NT2/D1 (cell line): Measurements from ENCODE around the gene CLSTN2.

ENCODE experiments used
- DNase-seq: peaks from one replicate; pipeline ENCODE4 v3.0.0-alpha.2; 2011; ENCODE audit warnings: low read depth, low spot score
- H3K27me3 ChIP-seq: 2 replicates; pipeline ENCODE4 v1.6.0; 2011; ENCODE audit warnings: mild to moderate bottlenecking; ENCODE audit not compliant: insufficient read length, insufficient read depth
- H3K36me3 ChIP-seq: 2 replicates; pipeline ENCODE4 v1.6.1; 2011; ENCODE audit warnings: mild to moderate bottlenecking, low read length, mixed read lengths; ENCODE audit not compliant: insufficient read depth, insufficient read length
- H3K4me1 ChIP-seq: 2 replicates; pipeline ENCODE4 v1.5.1; 2011; ENCODE audit not compliant: insufficient read depth, insufficient read length
- H3K4me3 ChIP-seq: 2 replicates; pipeline ENCODE4 v1.5.1; 2011; ENCODE audit warnings: low read depth; ENCODE audit not compliant: insufficient read length
- H3K9ac ChIP-seq: 2 replicates; pipeline ENCODE4 v1.6.0; 2011; ENCODE audit warnings: low read depth; ENCODE audit not compliant: insufficient read length
- H3K9me3 ChIP-seq: 2 replicates; pipeline ENCODE4 v1.5.1; 2011; ENCODE audit warnings: mild to moderate bottlenecking, low read length; ENCODE audit not compliant: insufficient read depth
- SUZ12 ChIP-seq: IDR thresholded peaks from 2 replicates; pipeline ENCODE4 v1.6.1; 2011; ENCODE audit not compliant: insufficient read length, insufficient read depth; ENCODE audit errors: extremely low read depth
- YY1 ChIP-seq: IDR thresholded peaks from 2 replicates; pipeline ENCODE4 v1.6.1; 2011; ENCODE audit not compliant: insufficient read length, insufficient read depth
- ZNF274 ChIP-seq: IDR thresholded peaks from 2 replicates; pipeline ENCODE4 v1.6.1; 2011; ENCODE audit warnings: mild to moderate bottlenecking, low read depth, low read length

Gene CLSTN2

DNA sequence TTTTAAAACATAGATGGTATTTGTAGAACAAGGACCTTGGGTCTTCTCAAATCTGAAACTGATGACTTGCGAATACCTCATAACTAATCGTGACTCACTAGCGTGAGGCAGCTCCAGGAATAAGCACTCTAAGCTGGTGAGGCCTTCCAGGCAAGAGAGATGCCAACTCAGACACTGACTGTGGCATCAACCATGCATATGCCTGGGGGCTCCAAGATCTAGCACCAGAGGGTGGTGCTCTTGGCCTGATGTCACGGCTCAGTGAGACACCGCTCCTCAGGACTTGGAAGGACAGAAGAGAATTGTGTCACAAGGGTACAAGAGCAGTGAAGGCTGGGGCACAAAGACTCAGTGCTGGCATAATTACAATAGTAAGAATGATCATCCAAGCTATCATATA lies 617.9 kb downstream of the CLSTN2 start:
- Histone ChIP-seq H3K36me3 (no peaks in the 10 kb centered on the region), H3K9ac (no peak overlapping the region), H3K4me3 (no peak overlapping the region), H3K27me3 (no peaks in the 10 kb centered on the region), H3K4me1 (no peaks in the 10 kb centered on the region), H3K9me3 (no peaks in the 10 kb centered on the region)
- DNase-seq = no peak
- TF ChIP-seq SUZ12 (no peak), YY1 (no peak), ZNF274 (no peak)

DNA sequence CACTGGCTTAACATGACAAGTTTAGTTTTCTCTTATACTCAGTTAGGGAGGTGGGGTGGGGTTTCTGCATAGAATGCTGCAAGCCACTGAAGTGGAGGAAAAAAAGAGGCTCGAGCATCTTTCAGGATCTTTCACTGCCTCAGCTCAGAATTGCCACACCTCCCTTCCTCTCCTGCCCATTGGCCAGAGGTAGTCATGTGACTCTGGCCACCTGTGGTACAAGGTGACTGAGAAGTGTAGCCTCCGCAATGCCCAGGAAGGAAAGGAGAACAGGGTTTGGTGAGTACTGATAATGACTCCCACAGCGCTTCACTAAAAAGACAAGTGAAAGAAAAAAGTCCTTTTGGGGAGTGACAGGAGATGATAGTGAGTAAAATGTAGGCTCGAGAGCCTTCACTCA lies 618.6 kb downstream of the CLSTN2 start:
- no peak for DNase-seq
- no peaks in the 10 kb centered on the region for H3K4me1 ChIP-seq
- TF ChIP-seq SUZ12 = no peak
- TF ChIP-seq ZNF274 = no peak
- no peak for TF ChIP-seq YY1
- H3K4me3 ChIP-seq = no peak overlapping the region
- H3K9me3 ChIP-seq = no peaks in the 10 kb centered on the region
- H3K27me3 ChIP-seq = no peaks in the 10 kb centered on the region
- no peak overlapping the region for H3K9ac ChIP-seq
- H3K36me3 ChIP-seq = no peaks in the 10 kb centered on the region

DNA sequence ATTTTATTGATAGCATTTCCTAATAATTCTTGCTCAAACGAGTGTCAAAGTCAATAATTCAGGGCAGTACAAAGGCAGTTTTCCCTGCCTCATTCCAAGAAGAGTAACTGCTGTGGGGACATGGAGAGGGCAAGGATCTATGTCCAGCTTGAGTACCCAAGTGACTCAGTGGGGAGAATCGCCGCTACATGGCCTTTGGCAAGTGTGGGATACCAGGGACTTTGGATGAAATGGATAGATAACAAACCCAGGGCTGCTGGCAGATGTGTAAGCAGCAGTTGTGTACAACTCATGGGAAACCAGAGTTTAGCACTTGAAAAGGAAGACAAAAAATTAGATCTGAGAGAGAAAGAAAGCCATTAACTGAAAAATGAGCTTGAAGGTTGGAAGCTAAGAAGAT lies 620.7 kb downstream of the CLSTN2 start:
- TF ChIP-seq ZNF274 (no peak), SUZ12 (no peak), YY1 (no peak)
- Histone ChIP-seq H3K27me3 (no peaks in the 10 kb centered on the region), H3K9me3 (no peaks in the 10 kb centered on the region), H3K36me3 (no peaks in the 10 kb centered on the region), H3K4me1 (peaks cover 2% of the 10 kb centered on the region), H3K9ac (no peak overlapping the region), H3K4me3 (no peak overlapping the region)
- no peak for DNase-seq

DNA sequence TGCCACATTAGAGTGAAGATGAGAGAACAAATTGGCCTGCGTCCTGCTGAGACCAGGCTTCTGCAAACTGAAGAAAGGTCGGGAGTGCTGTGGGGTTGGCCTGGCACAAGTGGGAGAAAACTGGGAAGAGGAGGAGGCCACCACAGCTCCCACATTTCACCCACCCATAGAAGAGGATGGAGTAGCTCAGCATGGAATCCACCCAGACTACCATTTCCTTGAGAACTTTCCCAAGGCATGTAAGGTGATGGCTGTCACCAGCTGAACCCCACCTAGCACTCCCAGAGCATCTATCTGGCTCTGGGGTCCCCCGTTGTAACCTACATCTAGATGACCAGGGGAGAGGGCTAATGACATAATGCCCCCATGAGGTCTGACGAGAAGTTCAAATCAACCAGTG lies 622.5 kb downstream of the CLSTN2 start:
- Histone ChIP-seq H3K9ac (no peak overlapping the region), H3K4me1 (peaks cover 2% of the 10 kb centered on the region), H3K9me3 (no peaks in the 10 kb centered on the region), H3K36me3 (no peaks in the 10 kb centered on the region), H3K27me3 (no peaks in the 10 kb centered on the region), H3K4me3 (no peak overlapping the region)
- no peak for DNase-seq
- no peak for TF ChIP-seq SUZ12
- no peak for TF ChIP-seq ZNF274
- TF ChIP-seq YY1 = no peak

DNA sequence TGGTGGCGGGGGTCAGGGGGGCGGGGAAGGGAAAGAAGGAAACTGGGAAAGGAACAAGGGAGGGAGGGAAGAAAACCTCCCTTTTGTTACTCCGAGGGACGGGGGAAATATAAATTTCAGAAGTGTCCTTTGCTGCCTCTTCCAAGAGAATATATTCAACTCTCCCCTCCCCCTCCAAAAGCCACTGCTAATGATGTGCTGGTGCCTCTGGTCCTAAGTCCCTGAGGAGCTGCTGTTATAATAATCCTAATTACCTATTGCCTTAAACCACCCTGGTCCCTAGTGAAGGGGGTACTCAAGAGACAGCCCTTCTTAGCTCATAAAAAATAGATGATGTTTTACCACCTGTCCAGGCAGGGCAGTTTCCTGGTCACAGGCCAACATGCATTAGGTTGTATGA lies 624.6 kb downstream of the CLSTN2 start:
- H3K9ac ChIP-seq = no peak overlapping the region

DNA sequence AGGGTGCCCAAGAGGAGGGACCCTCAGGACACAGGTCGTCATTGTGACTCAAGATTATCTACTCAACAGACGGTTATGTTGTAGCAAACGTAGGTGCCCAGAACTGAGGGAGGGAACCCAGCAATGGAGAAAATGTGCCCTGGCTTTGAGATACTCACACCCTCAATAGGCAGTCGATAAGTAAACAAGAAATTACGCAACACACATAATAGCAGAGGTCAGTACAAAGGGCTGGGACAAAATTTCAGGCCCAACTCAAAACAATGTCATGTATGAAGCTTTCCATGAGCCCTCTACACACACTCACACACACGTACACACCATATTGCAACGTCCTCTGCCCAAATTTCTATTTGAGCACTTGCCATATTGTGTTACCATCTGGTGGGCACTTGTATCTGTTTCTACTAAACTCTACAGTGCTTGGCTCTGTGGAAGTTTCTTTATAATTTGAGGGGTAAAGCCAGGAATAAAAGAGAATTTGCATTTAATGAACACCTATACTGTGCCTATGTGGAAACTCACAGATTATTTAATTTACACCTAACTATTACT lies 628.3 kb downstream of the CLSTN2 start:
- TF ChIP-seq SUZ12 (no peak), ZNF274 (no peak), YY1 (no peak)
- no peak overlapping the region for H3K4me3 ChIP-seq
- H3K27me3 ChIP-seq = no peaks in the 10 kb centered on the region
- DNase-seq = no peak
- no peaks in the 10 kb centered on the region for H3K36me3 ChIP-seq
- H3K4me1 ChIP-seq = peaks cover 2% of the 10 kb centered on the region
- no peak overlapping the region for H3K9ac ChIP-seq
- H3K9me3 ChIP-seq = no peaks in the 10 kb centered on the region

More for the DNA sequence above, 624.6 kb downstream of the CLSTN2 start:
- DNase-seq = no peak
- H3K27me3 ChIP-seq = no peaks in the 10 kb centered on the region
- no peak overlapping the region for H3K4me3 ChIP-seq
- no peaks in the 10 kb centered on the region for H3K9me3 ChIP-seq
- peaks cover 2% of the 10 kb centered on the region for H3K4me1 ChIP-seq
- H3K36me3 ChIP-seq = no peaks in the 10 kb centered on the region
- TF ChIP-seq ZNF274 = no peak
- no peak for TF ChIP-seq YY1
- no peak for TF ChIP-seq SUZ12

DNA sequence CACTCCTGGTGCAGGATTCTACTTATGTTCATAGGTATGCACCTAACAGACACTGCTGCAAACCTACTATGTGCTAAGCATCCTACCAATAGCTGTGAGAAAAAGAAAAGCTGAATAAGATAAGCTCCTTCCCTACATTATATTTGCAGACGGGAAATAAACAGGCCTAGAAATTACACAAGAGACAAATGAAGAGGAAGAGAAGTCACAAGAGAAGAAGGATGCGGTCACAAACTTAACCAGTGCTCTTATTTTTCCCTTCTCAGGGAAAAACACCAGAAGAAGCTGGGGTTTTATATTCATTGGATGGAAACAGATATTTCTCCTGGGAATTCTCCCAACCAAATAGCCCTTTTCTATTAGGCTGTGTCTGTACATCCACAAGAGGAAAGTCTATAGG lies 633.1 kb downstream of the CLSTN2 start:
- Histone ChIP-seq H3K9me3 (no peaks in the 10 kb centered on the region), H3K4me3 (no peak overlapping the region), H3K27me3 (no peaks in the 10 kb centered on the region), H3K4me1 (no peaks in the 10 kb centered on the region), H3K9ac (no peak overlapping the region), H3K36me3 (no peaks in the 10 kb centered on the region)
- TF ChIP-seq YY1 (no peak), SUZ12 (no peak), ZNF274 (no peak)
- DNase-seq = no peak
